ENCODE measurements around the gene CASQ1.

DNA sequence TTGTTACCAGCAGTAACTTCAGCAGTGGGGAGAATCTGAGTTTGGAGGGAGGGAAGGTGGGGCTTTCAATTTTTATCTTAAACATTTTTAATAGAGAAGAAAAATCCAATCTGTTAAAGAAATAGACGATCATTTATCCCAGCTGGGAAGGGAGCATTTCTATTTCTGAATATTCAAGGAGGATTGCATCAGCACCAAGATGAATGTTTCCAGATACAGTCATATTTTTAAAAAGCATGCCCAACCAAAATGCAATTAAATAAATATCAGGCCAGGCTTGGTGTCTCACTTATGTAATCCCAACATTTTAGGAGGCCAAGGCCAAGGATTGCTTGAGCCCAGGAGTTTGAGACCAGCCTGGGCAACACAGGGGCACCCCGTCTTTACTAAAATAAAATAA is 40.7 kb upstream of the CASQ1 start:
- TF ChIP-seq EP300 (IDR thresholded peaks at IDR 0.05; ENCODE audit: borderline replicate concordance) (no peak), TCF12 (IDR thresholded peaks at IDR 0.05; ENCODE audit: low read depth) (no peak), RAD21 (IDR thresholded peaks at IDR 0.05; ENCODE audit: low read depth) (no peak), NFIC (IDR thresholded peaks at IDR 0.05) (no peak), CEBPB (IDR thresholded peaks at IDR 0.05) (no peak), TAF1 (IDR thresholded peaks at IDR 0.05; ENCODE audit: low read depth) (no peak), YY1 (IDR thresholded peaks at IDR 0.05; ENCODE audit: low read depth) (no peak)
- TF ChIP-seq, protein P1, sequence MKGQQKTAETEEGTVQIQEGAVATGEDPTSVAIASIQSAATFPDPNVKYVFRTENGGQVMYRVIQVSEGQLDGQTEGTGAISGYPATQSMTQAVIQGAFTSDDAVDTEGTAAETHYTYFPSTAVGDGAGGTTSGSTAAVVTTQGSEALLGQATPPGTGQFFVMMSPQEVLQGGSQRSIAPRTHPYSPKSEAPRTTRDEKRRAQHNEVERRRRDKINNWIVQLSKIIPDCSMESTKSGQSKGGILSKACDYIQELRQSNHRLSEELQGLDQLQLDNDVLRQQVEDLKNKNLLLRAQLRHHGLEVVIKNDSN (IDR thresholded peaks at IDR 0.05) = no peak
- TF ChIP-seq, protein P2, sequence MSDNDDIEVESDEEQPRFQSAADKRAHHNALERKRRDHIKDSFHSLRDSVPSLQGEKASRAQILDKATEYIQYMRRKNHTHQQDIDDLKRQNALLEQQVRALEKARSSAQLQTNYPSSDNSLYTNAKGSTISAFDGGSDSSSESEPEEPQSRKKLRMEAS (IDR thresholded peaks at IDR 0.05) = no peak
- TF ChIP-seq, protein P3, sequence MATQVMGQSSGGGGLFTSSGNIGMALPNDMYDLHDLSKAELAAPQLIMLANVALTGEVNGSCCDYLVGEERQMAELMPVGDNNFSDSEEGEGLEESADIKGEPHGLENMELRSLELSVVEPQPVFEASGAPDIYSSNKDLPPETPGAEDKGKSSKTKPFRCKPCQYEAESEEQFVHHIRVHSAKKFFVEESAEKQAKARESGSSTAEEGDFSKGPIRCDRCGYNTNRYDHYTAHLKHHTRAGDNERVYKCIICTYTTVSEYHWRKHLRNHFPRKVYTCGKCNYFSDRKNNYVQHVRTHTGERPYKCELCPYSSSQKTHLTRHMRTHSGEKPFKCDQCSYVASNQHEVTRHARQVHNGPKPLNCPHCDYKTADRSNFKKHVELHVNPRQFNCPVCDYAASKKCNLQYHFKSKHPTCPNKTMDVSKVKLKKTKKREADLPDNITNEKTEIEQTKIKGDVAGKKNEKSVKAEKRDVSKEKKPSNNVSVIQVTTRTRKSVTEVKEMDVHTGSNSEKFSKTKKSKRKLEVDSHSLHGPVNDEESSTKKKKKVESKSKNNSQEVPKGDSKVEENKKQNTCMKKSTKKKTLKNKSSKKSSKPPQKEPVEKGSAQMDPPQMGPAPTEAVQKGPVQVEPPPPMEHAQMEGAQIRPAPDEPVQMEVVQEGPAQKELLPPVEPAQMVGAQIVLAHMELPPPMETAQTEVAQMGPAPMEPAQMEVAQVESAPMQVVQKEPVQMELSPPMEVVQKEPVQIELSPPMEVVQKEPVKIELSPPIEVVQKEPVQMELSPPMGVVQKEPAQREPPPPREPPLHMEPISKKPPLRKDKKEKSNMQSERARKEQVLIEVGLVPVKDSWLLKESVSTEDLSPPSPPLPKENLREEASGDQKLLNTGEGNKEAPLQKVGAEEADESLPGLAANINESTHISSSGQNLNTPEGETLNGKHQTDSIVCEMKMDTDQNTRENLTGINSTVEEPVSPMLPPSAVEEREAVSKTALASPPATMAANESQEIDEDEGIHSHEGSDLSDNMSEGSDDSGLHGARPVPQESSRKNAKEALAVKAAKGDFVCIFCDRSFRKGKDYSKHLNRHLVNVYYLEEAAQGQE (IDR thresholded peaks at IDR 0.05; ENCODE audit: low read depth) = no peak
